Endothelial cell of umbilical vein (primary cell): ENCODE measurements around the gene DOCK1. TPM values are rescaled to one million over a fixed set of nuclear protein-coding genes. Genes with fewer than 3 reads are reported as not detected.

Source experiments
- BruUV-seq: library from RNA; stranded (reverse); fragments of 400-500 nt; replicated peaks from 2 replicates; lab custom pipeline; 2021; lab: Mats Ljungman, UMichigan
- CTCF ChIA-PET: fragments of 300-600, 350-600 bp; sonication (Branson Sonifier 250); formaldehyde crosslinking; loops from one replicate; lab custom pipeline; 2021; ENCODE audit warnings: antibody characterized with exemption, inconsistent platforms; lab: Charles Lee
- POLR2A ChIA-PET: fragments of 300-600, 350-600 bp; sonication (Branson Sonifier 250); formaldehyde crosslinking; loops from one replicate; lab custom pipeline; 2021; ENCODE audit warnings: antibody characterized with exemption, inconsistent platforms; lab: Charles Lee
- DNase-seq: peaks from one replicate; pipeline ENCODE4 v3.0.0-alpha.2; 2011; ENCODE audit warnings: low read depth, low spot score
- FAIRE-seq: peaks from 2 replicates; lab custom pipeline; 2011; peaks lifted over from hg19 to GRCh38; lab: Jason Lieb, UNC
- H2AFZ ChIP-seq: 2 replicates; pipeline ENCODE4 v1.6.0; 2012; ENCODE audit warnings: low read depth, low read length, control low read depth, inconsistent platforms
- H3K27ac ChIP-seq: 2 replicates; pipeline ENCODE4 v1.5.1; 2011; ENCODE audit warnings: low read depth, mild to moderate bottlenecking, control low read depth, low read length, moderate library complexity; ENCODE audit not compliant: insufficient read depth
- H3K27me3 ChIP-seq, 2 experiments: 2 replicates each; pipeline versions ENCODE4 v1.6.0 to v1.6.1; 2011; ENCODE audit warnings: low read length in 2 of 2, mixed read lengths in 1 of 2; ENCODE audit not compliant: control insufficient read depth in 2 of 2, insufficient read depth in 2 of 2
- H3K36me3 ChIP-seq, 2 experiments: 2 replicates in 1 of 2; 3 replicates in 1 of 2; pipeline ENCODE4 v1.5.1; 2011; ENCODE audit warnings: low read length in 2 of 2, mild to moderate bottlenecking in 1 of 2, moderate library complexity in 1 of 2; ENCODE audit not compliant: control insufficient read depth in 2 of 2, insufficient read depth in 2 of 2; ENCODE audit errors: extremely low read depth in 1 of 2
- H3K4me1 ChIP-seq: 3 replicates; pipeline ENCODE4 v1.5.1; 2011; ENCODE audit warnings: mild to moderate bottlenecking, low read length; ENCODE audit not compliant: control insufficient read depth, insufficient read depth; ENCODE audit errors: extremely low read depth
- H3K4me2 ChIP-seq: 2 replicates; pipeline ENCODE4 v1.6.1; 2011; ENCODE audit warnings: low read length, control low read depth, mixed read lengths; ENCODE audit not compliant: insufficient read depth
- H3K4me3 ChIP-seq, 3 experiments: fragments of 200-600 bp in 1 of 3; sonication (generic), shearing (Covaris generic) in 1 of 3; replicated peaks in 1 of 3; 2 replicates each; pipeline ENCODE4 v1.5.1; 2011 to 2016; ENCODE audit warnings: control low read depth in 3 of 3, low read length in 3 of 3, mild to moderate bottlenecking in 2 of 3, inconsistent platforms in 1 of 3, low read depth in 1 of 3, moderate library complexity in 1 of 3; ENCODE audit not compliant: insufficient read depth in 1 of 3
- H3K79me2 ChIP-seq: 2 replicates; pipeline ENCODE4 v1.6.0; 2012; ENCODE audit warnings: low read length, inconsistent platforms; ENCODE audit not compliant: control insufficient read depth, insufficient read depth
- H3K9ac ChIP-seq: replicated peaks from 2 replicates; pipeline ENCODE3; 2011; ENCODE audit warnings: low read length, control low read depth; ENCODE audit not compliant: insufficient read depth; ENCODE audit errors: extremely low read depth
- H3K9me1 ChIP-seq: replicated peaks from 3 replicates; pipeline ENCODE4 v1.6.0; 2011; ENCODE audit warnings: mild to moderate bottlenecking, low read length; ENCODE audit not compliant: control insufficient read depth, insufficient read depth; ENCODE audit errors: extremely low read depth
- H3K9me3 ChIP-seq: replicated peaks from 2 replicates; pipeline ENCODE4 v1.5.1; 2012; ENCODE audit warnings: low read length, inconsistent platforms; ENCODE audit not compliant: control insufficient read depth, insufficient read depth
- H4K20me1 ChIP-seq: replicated peaks from 2 replicates; pipeline ENCODE3; 2011; ENCODE audit warnings: mild to moderate bottlenecking, low read length; ENCODE audit not compliant: control insufficient read depth, insufficient read depth; ENCODE audit errors: extremely low read depth
- CTCF ChIP-seq, 2 donors: IDR thresholded peaks; 1 replicate in 1 of 2; 2 replicates in 1 of 2; pipeline ENCODE4 v1.5.1; 2011; ENCODE audit warnings: low read length in 2 of 2, mild to moderate bottlenecking in 2 of 2, moderate library complexity in 2 of 2, control low read depth in 1 of 2, inconsistent platforms in 1 of 2, low read depth in 1 of 2; ENCODE audit not compliant: insufficient read depth in 1 of 2; ENCODE audit errors: extremely low read depth in 1 of 2
- EZH2 ChIP-seq: IDR thresholded peaks from 2 replicates; pipeline ENCODE4 v1.6.1; 2012; ENCODE audit warnings: borderline replicate concordance, low read depth, mild to moderate bottlenecking, moderate library complexity, low read length, inconsistent platforms; ENCODE audit not compliant: severe bottlenecking
- FOS ChIP-seq: IDR thresholded peaks from 2 replicates; pipeline ENCODE4 v1.6.1; 2011; ENCODE audit warnings: mild to moderate bottlenecking, low read length, moderate library complexity, borderline replicate concordance; ENCODE audit not compliant: insufficient read depth
- GATA2 ChIP-seq: IDR thresholded peaks from 2 replicates; pipeline ENCODE4 v1.7.0; 2011; ENCODE audit warnings: low read depth, mild to moderate bottlenecking, moderate library complexity, mixed read lengths, low read length; ENCODE audit not compliant: insufficient read length, insufficient read depth
- JUN ChIP-seq: IDR thresholded peaks from 2 replicates; pipeline ENCODE4 v1.6.1; 2011; ENCODE audit warnings: borderline replicate concordance, low read depth; ENCODE audit not compliant: insufficient read length, insufficient read depth
- MAX ChIP-seq: IDR thresholded peaks from 2 replicates; pipeline ENCODE4 v1.6.1; 2011; ENCODE audit not compliant: insufficient read depth, insufficient read length
- POLR2A ChIP-seq: IDR thresholded peaks from 2 replicates; pipeline ENCODE4 v1.6.1; 2012; ENCODE audit warnings: low read depth, mild to moderate bottlenecking, control low read depth, low read length
- POLR2AphosphoS5 ChIP-seq: IDR thresholded peaks from 2 replicates; pipeline ENCODE4 v1.6.1; 2012; ENCODE audit warnings: low read depth, mild to moderate bottlenecking, control low read depth, low read length, moderate library complexity; ENCODE audit not compliant: insufficient read depth
- dilution Hi-C: fragments of 300-500 bp; cut with MboI; formaldehyde crosslinking; loops from one replicate; pipeline ENCODE4 v1.15.0; 2019; ENCODE audit warnings: low sequenced_read_pairs; ENCODE audit not compliant: extremely low pct_ligation_motif_present
- intact Hi-C: fragments of 100-400 bp; cut with micrococcal nuclease; formaldehyde crosslinking; loops from one replicate; pipeline ENCODE4 v1.10.0; 2022
- polyA plus RNA-seq, 4 experiments: library from polyadenylated mRNA; depleted of rRNA in 3 of 4; stranded (reverse) in 3 of 4; unstranded in 1 of 4; fragments of >200 nt; gene quantifications; 2 replicates each; pipeline versions ENCODE4 v1.2.1 to v1.2.3, GENCODE V29; 2011 to 2012; ENCODE audit warnings: missing spikeins in 1 of 4
- total RNA-seq: library from RNA; stranded (reverse); gene quantifications from 2 replicates; pipeline ENCODE4 v1.2.3, GENCODE V29; 2021

DOCK1 gene
- total and polyA plus RNA-seq, 2 donors (not counting 3 experiments of a cell fraction or from before 2014, with no cell fraction given) = 22.5 to 83.1 TPM

GRCh38 chr10:127405221-127405620, 500.0 kb downstream of the DOCK1 start:
- POLR2A ChIA-PET = no interaction called here
- intact Hi-C loops = no loop called here

GRCh38 chr10:127406018-127406550, 500.9 kb downstream of the DOCK1 start:
- POLR2A ChIA-PET = no interaction called here
- CTCF ChIA-PET = no interaction called here
- intact Hi-C loops (no loop called here), dilution Hi-C loops (no loop called here)
- FAIRE-seq (no peak), DNase-seq (no peak)
- peaks cover 2% of the 10 kb centered on the region for H3K4me1 ChIP-seq
- H3K79me2 ChIP-seq = no peaks in the 10 kb centered on the region
- no peak overlapping the region for H2AFZ ChIP-seq
- H4K20me1 ChIP-seq = no peaks in the 10 kb centered on the region
- no TSS peak for BruUV-seq
- H3K9ac ChIP-seq = no peak overlapping the region
- H3K27me3 ChIP-seq = no peaks in the 10 kb centered on the region
- H3K9me1 ChIP-seq = no peaks in the 10 kb centered on the region
- peaks cover 0 to 2% of the 10 kb centered on the region in 2 experiments for H3K36me3 ChIP-seq
- no peak overlapping the region for H3K4me2 ChIP-seq
- H3K9me3 ChIP-seq = no peaks in the 10 kb centered on the region
- no peak for TF ChIP-seq CTCF (IDR thresholded peaks at IDR 0.05; ENCODE audit: extremely low read depth in 1 of 2, insufficient read depth in 1 of 2, low read depth in 1 of 2, low read length in 2 of 2)
- no peak for TF ChIP-seq FOS
- TF ChIP-seq POLR2A = no peak
- no peak for TF ChIP-seq EZH2
- no peak for TF ChIP-seq MAX
- no peak for TF ChIP-seq GATA2
- TF ChIP-seq POLR2AphosphoS5 = no peak
- H3K27ac ChIP-seq = no peak overlapping the region
- H3K4me3 ChIP-seq = no peak overlapping the region

More at GRCh38 chr10:127405221-127405620, 500.0 kb downstream of the DOCK1 start:
- H2AFZ ChIP-seq = no peak overlapping the region
- no peaks in the 10 kb centered on the region for H3K27me3 ChIP-seq
- no peaks in the 10 kb centered on the region for H3K9me3 ChIP-seq
- no peaks in the 10 kb centered on the region for H3K79me2 ChIP-seq
- H3K36me3 ChIP-seq = peaks cover 0 to 2% of the 10 kb centered on the region in 2 experiments
- no peak overlapping the region for H3K4me2 ChIP-seq
- H3K9me1 ChIP-seq = no peaks in the 10 kb centered on the region
- TF ChIP-seq GATA2 (no peak), FOS (no peak), JUN (no peak), MAX (no peak)
- BruUV-seq = no TSS peak
- no peak overlapping the region for H3K4me3 ChIP-seq
- peaks cover 2% of the 10 kb centered on the region for H3K4me1 ChIP-seq
- FAIRE-seq = no peak
- H4K20me1 ChIP-seq = no peaks in the 10 kb centered on the region
- no peak overlapping the region for H3K27ac ChIP-seq
- DNase-seq = peak; percentile 53
- CTCF ChIA-PET = no interaction called here
- dilution Hi-C loops = no loop called here
- H3K9ac ChIP-seq = no peak overlapping the region
